ENCODE data around the gene HOXB1. TPM values are rescaled to one million over a fixed set of nuclear protein-coding genes. Genes with fewer than 3 reads are reported as not detected.

The HOXB1 gene
- polyA plus RNA-seq, 1 of the 3 experiments (the other 2 are of a cell fraction), result not detected

GRCh38 chr17:48543107-48543853 lies 12.5 kb upstream of the HOXB1 start:
- no peak overlapping the region for H3K27ac ChIP-seq (ENCODE audit: low read depth in 2 of 2, low read length in 1 of 2)
- no peaks in the 10 kb centered on the region for H3K79me2 ChIP-seq (ENCODE audit: insufficient read depth)
- H3K4me3 ChIP-seq (ENCODE audit: low read depth in 2 of 2, low read length in 1 of 2), result peak overlapping the region; percentile 34 to 49; a peak in 2 of 4 replicates
- no peak overlapping the region; the same call in 1 of the 2 replicates for H2AFZ ChIP-seq (ENCODE audit: low read depth)
- TF ChIP-seq RXRA (IDR thresholded peaks at IDR 0.05; ENCODE audit: borderline replicate concordance, low read depth), result no peak
- 0 out of 2 replicates have a peak, but pooled peaks have one; percentile 7 for TF ChIP-seq CTCF (IDR thresholded peaks at IDR 0.05)
- TF ChIP-seq ZBTB33 (IDR thresholded peaks at IDR 0.05; ENCODE audit: borderline replicate concordance, low read depth), result no peak
- no peak for TF ChIP-seq REST (IDR thresholded peaks at IDR 0.05; ENCODE audit: low read depth, low read length)
- H3K27me3 ChIP-seq (ENCODE audit: insufficient read depth), result peaks cover 97% of the 10 kb centered on the region
- H3K9ac ChIP-seq, result no peak overlapping the region
- H3K36me3 ChIP-seq (replicated peaks in 1 of 2; ENCODE audit: control insufficient read depth in 1 of 2, insufficient read depth in 2 of 2, low read length in 1 of 2), result no peaks in the 10 kb centered on the region
- ChIA-PET POLR2A (no interaction called here), CTCF (interaction anchor here (0.9 to 1.2 kb wide), 2 partner anchors 11 to 75 kb away, joined by 3 read pairs; no protein-coding TSS in a partner anchor)
- peak; percentile 66 for DNase-seq
- H4K20me1 ChIP-seq (ENCODE audit: insufficient read depth), result no peaks in the 10 kb centered on the region
- H3K4me2 ChIP-seq, result peak overlapping the region; percentile 75; the same call in 1 of the 2 replicates
- WGBS (ENCODE audit: low lambda C conversion rate), result 14% methylated on average over 38 of the region's 72 CpGs
- no peaks in the 10 kb centered on the region for H3K9me3 ChIP-seq
- H3F3A ChIP-seq (replicated peaks; ENCODE audit: insufficient read depth), result peaks cover 12% of the 10 kb centered on the region
- H3K9me2 ChIP-seq, result no peaks in the 10 kb centered on the region
- no peaks in the 10 kb centered on the region for H3K4me1 ChIP-seq (ENCODE audit: control insufficient read depth in 1 of 2, insufficient read depth in 2 of 2, low read depth in 1 of 2, low read length in 1 of 2)

- H3K9me2 ChIP-seq, result no peaks in the 10 kb centered on the region
- ChIA-PET CTCF (no interaction called here), POLR2A (no interaction called here)
- TF ChIP-seq GATA2 (CRISPR knock-in tag; IDR thresholded peaks at IDR 0.05), result no peak
- TF ChIP-seq IRF3 (IDR thresholded peaks at IDR 0.05; ENCODE audit: low read depth, low read length), result no peak
- peak; percentile 63; the same call in 1 of the 2 replicates for TF ChIP-seq EZH2phosphoT487 (IDR thresholded peaks at IDR 0.05; ENCODE audit: borderline replicate concordance, low read depth)
- no peak for DNase-seq
- H3K9me3 ChIP-seq, result no peaks in the 10 kb centered on the region
- no peak overlapping the region for H3K27ac ChIP-seq (ENCODE audit: low read depth in 2 of 2, low read length in 1 of 2)
- H3K4me3 ChIP-seq (ENCODE audit: low read depth in 2 of 2, low read length in 1 of 2), result peak overlapping the region in 1 of 2 experiments; percentile 49; a peak in 2 of 4 replicates
- 3% methylated on average over 12 of the region's 12 CpGs for WGBS (ENCODE audit: low lambda C conversion rate)
- H2AFZ ChIP-seq (ENCODE audit: low read depth), result no peak overlapping the region; the same call in 1 of the 2 replicates
- no peaks in the 10 kb centered on the region for H3K36me3 ChIP-seq (replicated peaks in 1 of 2; ENCODE audit: control insufficient read depth in 1 of 2, insufficient read depth in 2 of 2, low read length in 1 of 2)
- H3K79me2 ChIP-seq (ENCODE audit: insufficient read depth), result no peaks in the 10 kb centered on the region
- H3F3A ChIP-seq (replicated peaks; ENCODE audit: insufficient read depth), result peaks cover 12% of the 10 kb centered on the region
- H4K20me1 ChIP-seq (ENCODE audit: insufficient read depth), result no peaks in the 10 kb centered on the region
- no peaks in the 10 kb centered on the region for H3K4me1 ChIP-seq (ENCODE audit: control insufficient read depth in 1 of 2, insufficient read depth in 2 of 2, low read depth in 1 of 2, low read length in 1 of 2)
- H3K4me2 ChIP-seq, result peak overlapping the region; percentile 75; the same call in 1 of the 2 replicates
- peaks cover 97% of the 10 kb centered on the region for H3K27me3 ChIP-seq (ENCODE audit: insufficient read depth)
- no peak overlapping the region for H3K9ac ChIP-seq
Observed at GRCh38 chr17:48542698-48543106, 11.9 kb upstream of the HOXB1 start.

Measured in SK-N-SH (cell line).